Upper lobe of left lung (tissue), 6 donors: ENCODE results near the gene IL12RB2. TPM values are rescaled to one million over a fixed set of nuclear protein-coding genes. Genes with fewer than 3 reads are reported as not detected.

Experiments used
- ATAC-seq, 2 donors: fragments of 200-7000 bp; cut with Tn5 transposase; one replicate each; pipeline ENCODE4 v1.9.1; 2022; ENCODE audit warnings: mild to moderate bottlenecking in 2 of 2, moderate library complexity in 2 of 2; ENCODE audit not compliant: low FRiP score in 2 of 2
- DNase-seq, 2 donors: peaks; one replicate each; pipeline ENCODE4 v3.0.0-alpha.2; 2019 to 2020
- H3K27ac ChIP-seq, 4 donors: fragments of 200-600 bp; sonication (generic); one replicate each; pipeline ENCODE4 v1.5.1; 2016 to 2019
- H3K27me3 ChIP-seq, 4 donors: fragments of 200-600 bp; sonication (generic); one replicate each; pipeline ENCODE4 v1.5.1; 2017 to 2019
- H3K36me3 ChIP-seq, 4 donors: fragments of 200-600 bp; sonication (generic); one replicate each; pipeline ENCODE4 v1.5.1; 2016 to 2019
- H3K4me1 ChIP-seq, 4 donors: fragments of 200-600 bp; sonication (generic); one replicate each; pipeline ENCODE4 v1.5.1; 2018 to 2019
- H3K4me3 ChIP-seq, 4 donors: fragments of 200-600 bp; sonication (generic); one replicate each; pipeline ENCODE4 v1.5.1; 2017 to 2019; ENCODE audit warnings: mild to moderate bottlenecking in 2 of 4, moderate library complexity in 1 of 4
- H3K9me3 ChIP-seq, 4 donors: fragments of 200-600 bp; sonication (generic); one replicate each; pipeline ENCODE4 v1.5.1; 2018 to 2019
- EP300 ChIP-seq, 4 donors: sonication (generic); formaldehyde crosslinking; IDR thresholded peaks; one replicate each; pipeline ENCODE4 v1.5.1; 2017; ENCODE audit warnings: antibody characterized with exemption in 4 of 4, control low read depth in 2 of 4
- POLR2A ChIP-seq, 4 donors: fragments of 450-650 bp; IDR thresholded peaks; one replicate each; pipeline ENCODE4 v1.5.1; 2016 to 2017; ENCODE audit warnings: antibody characterized with exemption in 4 of 4, mild to moderate bottlenecking in 2 of 4
- POLR2AphosphoS5 ChIP-seq, 2 donors: sonication (generic); formaldehyde crosslinking; IDR thresholded peaks; one replicate each; pipeline ENCODE4 v1.5.1; 2017; ENCODE audit warnings: antibody characterized with exemption in 2 of 2
- WGBS, 2 donors: methylation state at CpG; one replicate each; pipeline ENCODE4 v1.1.5; 2017 to 2018; 5-methylcytosine and 5-hydroxymethylcytosine counted together
- total RNA-seq, 6 donors: library from RNA; depleted of rRNA in 4 of 6; stranded (reverse); fragments of >200 nt in 4 of 6; gene quantifications; one replicate each; pipeline versions ENCODE4 v1.1.0 to v1.2.1, GENCODE V29; 2016 to 2021
- TF ChIP-seq, protein P1 (sequence below), 6 experiments: fragments of 450-650 bp in 4 of 6; fragments of 200-600 bp in 2 of 6; sonication (generic) in 2 of 6; IDR thresholded peaks; one replicate each; pipeline ENCODE4 v1.5.1; 2016 to 2019; ENCODE audit warnings: antibody characterized with exemption in 6 of 6
- donor health status: DM: no; HTN: no; CAD: no; lungs with moderate emphysema.
- donor health status: DM: no; HTN: yes; CAD: no; lungs with severe emphysema.

IL12RB2 gene
- total RNA-seq, 6 donors from 2014 or later = 0.33 to 1.6 (median 0.74) TPM; not detected in 1

DNA sequence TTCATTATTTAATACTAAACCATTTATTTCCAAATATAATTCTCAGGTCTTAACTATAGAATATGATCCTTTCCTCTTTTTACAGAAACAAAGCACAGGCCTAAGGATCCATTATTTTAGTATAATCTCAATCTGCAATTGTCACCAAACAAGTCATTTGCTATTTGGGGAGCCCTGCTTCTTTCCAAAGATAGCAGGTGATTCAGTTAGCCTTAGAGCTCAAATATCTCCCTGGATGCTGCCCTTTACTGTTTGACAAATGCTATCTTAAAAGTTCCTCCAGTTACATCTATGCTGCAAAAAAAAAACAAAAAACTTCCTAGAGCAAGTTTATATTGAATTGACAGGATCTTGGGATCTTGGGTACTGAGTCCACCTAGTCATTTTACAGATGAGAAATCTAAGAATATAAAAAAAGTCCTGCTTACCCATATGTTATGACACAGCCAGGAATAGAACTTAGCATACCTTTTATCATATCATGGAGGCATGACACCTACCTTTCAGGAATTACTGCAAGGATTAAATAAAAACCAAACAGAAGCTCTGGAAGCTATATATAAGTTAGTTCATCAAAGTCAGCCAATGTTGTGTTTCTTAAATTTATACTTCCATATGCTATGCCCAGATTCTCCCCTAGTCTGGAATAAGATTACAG, 113.3 kb downstream of the IL12RB2 start:
- TF ChIP-seq, protein P1, sequence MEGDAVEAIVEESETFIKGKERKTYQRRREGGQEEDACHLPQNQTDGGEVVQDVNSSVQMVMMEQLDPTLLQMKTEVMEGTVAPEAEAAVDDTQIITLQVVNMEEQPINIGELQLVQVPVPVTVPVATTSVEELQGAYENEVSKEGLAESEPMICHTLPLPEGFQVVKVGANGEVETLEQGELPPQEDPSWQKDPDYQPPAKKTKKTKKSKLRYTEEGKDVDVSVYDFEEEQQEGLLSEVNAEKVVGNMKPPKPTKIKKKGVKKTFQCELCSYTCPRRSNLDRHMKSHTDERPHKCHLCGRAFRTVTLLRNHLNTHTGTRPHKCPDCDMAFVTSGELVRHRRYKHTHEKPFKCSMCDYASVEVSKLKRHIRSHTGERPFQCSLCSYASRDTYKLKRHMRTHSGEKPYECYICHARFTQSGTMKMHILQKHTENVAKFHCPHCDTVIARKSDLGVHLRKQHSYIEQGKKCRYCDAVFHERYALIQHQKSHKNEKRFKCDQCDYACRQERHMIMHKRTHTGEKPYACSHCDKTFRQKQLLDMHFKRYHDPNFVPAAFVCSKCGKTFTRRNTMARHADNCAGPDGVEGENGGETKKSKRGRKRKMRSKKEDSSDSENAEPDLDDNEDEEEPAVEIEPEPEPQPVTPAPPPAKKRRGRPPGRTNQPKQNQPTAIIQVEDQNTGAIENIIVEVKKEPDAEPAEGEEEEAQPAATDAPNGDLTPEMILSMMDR (IDR thresholded peaks at IDR 0.05) = no peak
- TF ChIP-seq POLR2AphosphoS5 (IDR thresholded peaks at IDR 0.05) (no peak), POLR2A (IDR thresholded peaks at IDR 0.05) (no peak), EP300 (IDR thresholded peaks at IDR 0.05) (no peak)
- ATAC-seq = no peak

DNA sequence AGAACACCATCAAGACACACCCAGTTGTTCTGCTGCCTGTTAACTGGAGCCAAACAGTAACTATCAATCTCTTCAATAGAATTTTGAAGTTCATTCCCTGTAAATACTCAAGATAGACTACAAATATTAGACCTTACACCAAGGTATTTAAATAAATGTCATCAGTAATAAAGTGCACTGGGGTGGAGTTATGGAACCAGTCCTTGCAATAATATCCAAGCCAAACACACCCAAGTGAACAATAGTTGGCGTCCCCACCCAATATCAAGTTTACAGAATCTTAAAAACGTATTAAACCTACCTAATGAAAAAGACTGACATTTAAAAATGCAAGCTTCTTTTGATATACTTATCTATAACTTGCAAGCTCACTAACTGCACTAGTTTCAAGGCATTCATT, 119.8 kb downstream of the IL12RB2 start:
- Histone ChIP-seq H3K27ac (peak overlapping the region in 1 of 4 donors; percentile 35), H3K4me1 (peaks cover 23 to 43% (median 24%) of the 10 kb centered on the region in 4 donors), H3K9me3 (no peaks in the 10 kb centered on the region), H3K36me3 (peaks cover 13 to 37% (median 32%) of the 10 kb centered on the region in 4 donors), H3K4me3 (peak overlapping the region in 3 of 4 donors; percentile 75 to 85 (median 77)), H3K27me3 (no peaks in the 10 kb centered on the region)
- ATAC-seq (no peak), DNase-seq (no peak)
- TF ChIP-seq POLR2A (IDR thresholded peaks at IDR 0.05) (no peak), EP300 (IDR thresholded peaks at IDR 0.05) (no peak), POLR2AphosphoS5 (IDR thresholded peaks at IDR 0.05) (no peak)
- TF ChIP-seq, protein P1 (IDR thresholded peaks at IDR 0.05) = no peak
- WGBS, 2 donors = 5 to 9% methylated on average over 2 of the region's 2 CpGs

More for the DNA sequence above, 113.3 kb downstream of the IL12RB2 start:
- no peak overlapping the region for H3K27ac ChIP-seq
- H3K4me1 ChIP-seq = peaks cover 4 to 15% (median 9%) of the 10 kb centered on the region in 4 donors
- no peaks in the 10 kb centered on the region for H3K9me3 ChIP-seq
- H3K36me3 ChIP-seq = peaks cover 26 to 100% (median 67%) of the 10 kb centered on the region in 4 donors
- DNase-seq = no peak
- no peaks in the 10 kb centered on the region for H3K27me3 ChIP-seq
- no peak overlapping the region for H3K4me3 ChIP-seq

DNA sequence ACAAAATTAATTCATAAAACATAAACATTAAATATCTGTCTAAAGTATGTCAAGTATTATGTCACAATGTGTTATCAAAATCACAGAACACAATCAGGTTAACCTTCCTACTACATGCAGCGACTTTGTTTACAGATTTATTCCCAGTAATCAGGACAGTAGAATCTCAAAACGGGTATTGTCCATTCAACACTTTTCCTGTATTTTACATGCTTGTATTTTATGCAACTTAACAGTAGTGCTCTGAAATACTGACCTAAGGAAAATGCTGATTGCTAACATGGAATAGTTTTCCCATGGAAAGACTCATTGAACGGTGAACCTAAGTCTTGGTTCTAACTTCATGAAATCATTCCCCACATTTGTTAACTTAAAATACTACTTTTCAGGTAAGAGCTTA, 120.3 kb downstream of the IL12RB2 start:
- WGBS, 2 donors = 2 to 3% methylated on average over 3 of the region's 3 CpGs
- Histone ChIP-seq H3K36me3 (peaks cover 9 to 32% (median 27%) of the 10 kb centered on the region in 4 donors), H3K4me3 (peak overlapping the region in 3 of 4 donors; percentile 75 to 85 (median 77)), H3K9me3 (no peaks in the 10 kb centered on the region), H3K27me3 (no peaks in the 10 kb centered on the region), H3K4me1 (peaks cover 23 to 43% (median 24%) of the 10 kb centered on the region in 4 donors), H3K27ac (peak overlapping the region in 2 of 4 donors; percentile 14 to 35)
- TF ChIP-seq, protein P1 (IDR thresholded peaks at IDR 0.05) = no peak
- no peak for TF ChIP-seq EP300 (IDR thresholded peaks at IDR 0.05)
- TF ChIP-seq POLR2AphosphoS5 (IDR thresholded peaks at IDR 0.05) = no peak
- TF ChIP-seq POLR2A (IDR thresholded peaks at IDR 0.05) = no peak
- ATAC-seq (no peak), DNase-seq (no peak)

DNA sequence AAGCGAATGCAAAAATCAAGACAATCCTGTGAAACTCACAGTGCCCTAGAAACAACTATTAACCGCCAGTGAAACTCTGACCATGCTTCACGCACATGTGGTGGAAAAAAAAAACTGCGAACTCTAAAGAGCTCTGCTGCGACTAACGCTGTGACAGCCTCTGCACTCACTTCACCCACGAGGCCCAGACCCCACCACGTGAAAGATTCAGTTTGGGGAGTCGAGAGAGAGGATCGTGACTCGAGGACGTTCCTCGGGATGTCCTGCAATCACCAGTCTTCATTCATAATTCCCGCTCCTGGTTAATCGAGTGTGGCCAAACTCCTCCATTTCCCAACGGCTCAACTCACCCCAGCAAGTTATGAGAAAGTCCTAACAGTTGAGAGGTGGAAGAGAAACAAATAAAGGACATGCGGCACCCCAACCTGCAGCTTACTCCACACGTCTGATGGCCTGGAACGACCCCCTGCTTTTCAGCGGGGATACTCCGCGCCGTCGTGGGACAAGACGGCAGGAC, 121.4 kb downstream of the IL12RB2 start:
- H3K27ac ChIP-seq = peak overlapping the region; percentile 90 to 92 (median 91)
- no peak for ATAC-seq
- WGBS, 2 donors = 1% methylated on average over 16 to 25 of the region's 25 CpGs
- H3K4me1 ChIP-seq = peaks cover 23 to 43% (median 24%) of the 10 kb centered on the region in 4 donors
- no peak for DNase-seq
- no peaks in the 10 kb centered on the region for H3K27me3 ChIP-seq
- no peaks in the 10 kb centered on the region for H3K9me3 ChIP-seq
- H3K36me3 ChIP-seq = peaks cover 5 to 21% (median 17%) of the 10 kb centered on the region in 4 donors
- no peak for TF ChIP-seq POLR2AphosphoS5 (IDR thresholded peaks at IDR 0.05)
- TF ChIP-seq, protein P1 (IDR thresholded peaks at IDR 0.05) = no peak
- TF ChIP-seq EP300 (IDR thresholded peaks at IDR 0.05) = no peak
- no peak for TF ChIP-seq POLR2A (IDR thresholded peaks at IDR 0.05)
- peak overlapping the region; percentile 37 to 85 (median 76) for H3K4me3 ChIP-seq
